Panc1 (cell line): ENCODE data around the gene ARHGEF12. TPM values are rescaled to one million over a fixed set of nuclear protein-coding genes. Genes with fewer than 3 reads are reported as not detected.
A peak's percentile ranks its signal among the peaks of the same experiment; 100 is the strongest.

ENCODE experiments used
- ATAC-seq: fragments of 200-7000 bp; cut with Tn5 transposase; 2 replicates; pipeline ENCODE4 v1.9.1; 2020; ENCODE audit warnings: mild to moderate bottlenecking, moderate library complexity
- BruUV-seq: library from RNA; stranded (reverse); fragments of 400-500 nt; replicated peaks from 2 replicates; lab custom pipeline; 2021; lab: Mats Ljungman, UMichigan
- CTCF ChIA-PET: fragments of 300-600 bp; sonication (Branson Sonifier 250); formaldehyde crosslinking; loops from one replicate; lab custom pipeline; 2022; ENCODE audit warnings: antibody characterized with exemption; lab: Charles Lee
- POLR2A ChIA-PET: fragments of 300-600 bp; sonication (Branson Sonifier 250); formaldehyde crosslinking; loops from one replicate; lab custom pipeline; 2022; ENCODE audit warnings: antibody characterized with exemption; lab: Charles Lee
- DNase-seq: peaks from one replicate; pipeline ENCODE4 v3.0.0-alpha.2; 2010; ENCODE audit warnings: low read depth, low spot score
- H3K27ac ChIP-seq: 2 replicates; pipeline ENCODE4 v1.5.1; 2011; ENCODE audit warnings: mild to moderate bottlenecking, low read length, inconsistent platforms
- H3K27me3 ChIP-seq: fragments of 200-500 bp; sonication (Bioruptor generic); 2 replicates; pipeline ENCODE4 v1.6.0; 2014; ENCODE audit warnings: low read length, inconsistent platforms; ENCODE audit not compliant: control insufficient read depth, insufficient read depth
- H3K36me3 ChIP-seq: fragments of 200-500 bp; sonication (Bioruptor generic); 2 replicates; pipeline ENCODE4 v1.5.1; 2014; ENCODE audit warnings: inconsistent platforms, mild to moderate bottlenecking, low read length, moderate library complexity; ENCODE audit not compliant: control insufficient read depth, insufficient read depth
- H3K4me1 ChIP-seq: 2 replicates; pipeline ENCODE4 v1.5.1; 2011; ENCODE audit warnings: inconsistent platforms, mild to moderate bottlenecking, low read length, moderate library complexity; ENCODE audit not compliant: control insufficient read depth, insufficient read depth
- H3K4me3 ChIP-seq, 2 experiments: 2 replicates each; pipeline ENCODE4 v1.5.1; 2011 to 2012; ENCODE audit warnings: low read depth in 2 of 2, low read length in 2 of 2, mild to moderate bottlenecking in 2 of 2, inconsistent platforms in 1 of 2, moderate library complexity in 1 of 2
- H3K9me3 ChIP-seq: fragments of 200-500 bp; sonication (Bioruptor generic); 2 replicates; pipeline ENCODE4 v1.5.1; 2014; ENCODE audit warnings: low read depth, mild to moderate bottlenecking, inconsistent platforms, low read length, moderate library complexity; ENCODE audit not compliant: control insufficient read depth, insufficient read depth
- CTCF ChIP-seq: fragments of 450-650 bp; IDR thresholded peaks from 2 replicates; pipeline ENCODE4 v1.5.1; 2017; ENCODE audit warnings: mild to moderate bottlenecking
- POLR2AphosphoS5 ChIP-seq: IDR thresholded peaks from 2 replicates; pipeline ENCODE4 v1.6.1; 2012; ENCODE audit warnings: mild to moderate bottlenecking, low read depth, low read length, moderate library complexity
- REST ChIP-seq, 2 experiments: IDR thresholded peaks; 2 replicates each; pipeline ENCODE4 v1.6.1; 2011 to 2012; ENCODE audit warnings: low read depth in 2 of 2, control low read depth in 1 of 2, low read length in 1 of 2, mild to moderate bottlenecking in 1 of 2, moderate library complexity in 1 of 2; ENCODE audit not compliant: insufficient read depth in 1 of 2
- SIN3A ChIP-seq: IDR thresholded peaks from 2 replicates; pipeline ENCODE4 v1.6.1; 2012; ENCODE audit warnings: low read depth, mild to moderate bottlenecking, low read length, moderate library complexity, borderline replicate concordance; ENCODE audit not compliant: insufficient read depth
- TCF7L2 ChIP-seq: IDR thresholded peaks from 2 replicates; pipeline ENCODE4 v1.6.1; 2011; ENCODE audit warnings: mild to moderate bottlenecking, low read depth, low read length, inconsistent platforms
- in situ Hi-C: cut with HindIII; loops from 2 replicates; pipeline ENCODE4 v1.10.0; 2016; ENCODE audit warnings: low sequenced_read_pairs, low pct_unique_long_range_greater_than_20kb
- intact Hi-C: fragments of 100-400 bp; cut with micrococcal nuclease; formaldehyde crosslinking; loops from one replicate; pipeline ENCODE4 v1.10.0; 2022; ENCODE audit not compliant: unreplicated experiment
- total RNA-seq: library from RNA; stranded (reverse); gene quantifications from one replicate; pipeline ENCODE4 v1.2.1, GENCODE V29; 2021; ENCODE audit not compliant: unreplicated experiment

The ARHGEF12 gene
- total RNA-seq, 1 experiment from 2014 or later, result 182 TPM

GRCh38 chr11:120344302-120345004 is 8.2 kb downstream of the ARHGEF12 start:
- CTCF ChIA-PET, result no interaction called here
- BruUV-seq, result no TSS peak
- POLR2A ChIA-PET, result interaction anchor here (0.6 kb wide), 1 partner anchor 100 kb away, joined by 5 read pairs; no protein-coding TSS in a partner anchor
- H3K4me3 ChIP-seq, result no peak overlapping the region
- TF ChIP-seq TCF7L2, result no peak
- H3K36me3 ChIP-seq, result no peaks in the 10 kb centered on the region
- ATAC-seq, result peak; percentile 72
- intact Hi-C loops (no loop called here), in situ Hi-C loops (no loop called here)
- DNase-seq, result no peak
- H3K9me3 ChIP-seq, result no peaks in the 10 kb centered on the region
- H3K27me3 ChIP-seq, result no peaks in the 10 kb centered on the region
- peak overlapping the region; percentile 55; the same call in 1 of the 2 replicates for H3K27ac ChIP-seq
- H3K4me1 ChIP-seq, result peaks cover 81% of the 10 kb centered on the region

DNA sequence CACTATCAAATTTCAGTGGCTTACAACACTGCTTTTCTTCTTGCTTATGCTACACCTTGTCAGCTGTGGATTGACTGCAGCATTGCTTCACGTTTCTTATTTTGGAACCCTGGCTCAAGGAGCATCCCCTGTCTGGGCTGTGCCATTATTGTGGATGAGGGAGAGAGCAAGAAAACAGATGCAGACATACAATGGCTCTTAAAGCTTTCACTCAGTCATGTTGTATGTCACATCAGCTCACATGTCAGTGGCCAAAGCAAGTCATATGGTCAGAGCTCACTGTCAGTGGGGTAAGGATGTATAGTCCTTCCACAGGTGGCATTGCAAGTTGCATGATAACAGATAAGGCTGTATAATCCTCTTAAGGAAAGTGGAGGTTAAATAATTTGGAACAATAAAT is 10.0 kb downstream of the ARHGEF12 start:
- BruUV-seq, result no TSS peak
- CTCF ChIA-PET, result interaction anchor here (0.7 kb wide), 1 partner anchor 86 kb away, joined by 3 read pairs; no protein-coding TSS in a partner anchor
- Histone ChIP-seq H3K9me3 (no peaks in the 10 kb centered on the region), H3K4me3 (no peak overlapping the region), H3K27me3 (no peaks in the 10 kb centered on the region), H3K4me1 (peaks cover 76% of the 10 kb centered on the region), H3K36me3 (no peaks in the 10 kb centered on the region), H3K27ac (no peak overlapping the region)
- TF ChIP-seq TCF7L2 (no peak), POLR2AphosphoS5 (no peak), SIN3A (no peak), REST (IDR thresholded peaks at IDR 0.05; ENCODE audit: insufficient read depth in 1 of 2, low read depth in 2 of 2, low read length in 1 of 2) (no peak)
- in situ Hi-C loops (no loop called here), intact Hi-C loops (no loop called here)
- ATAC-seq (0 out of 2 replicates have a peak, but pooled peaks have one; percentile 29), DNase-seq (no peak)
- POLR2A ChIA-PET, result no interaction called here

GRCh38 chr11:120350637-120351036 is 14.4 kb downstream of the ARHGEF12 start:
- intact Hi-C loops (no loop called here), in situ Hi-C loops (no loop called here)
- ChIA-PET POLR2A (no interaction called here), CTCF (no interaction called here)
- no peak for TF ChIP-seq POLR2AphosphoS5
- no peak for TF ChIP-seq REST (IDR thresholded peaks at IDR 0.05; ENCODE audit: insufficient read depth in 1 of 2, low read depth in 2 of 2, low read length in 1 of 2)
- no peak for TF ChIP-seq SIN3A
- TF ChIP-seq CTCF, result no peak
- no peak for TF ChIP-seq TCF7L2
- no peaks in the 10 kb centered on the region for H3K36me3 ChIP-seq
- DNase-seq, result no peak
- BruUV-seq, result no TSS peak
- ATAC-seq, result no peak
- peaks cover 56% of the 10 kb centered on the region for H3K4me1 ChIP-seq
- no peak overlapping the region for H3K4me3 ChIP-seq
- H3K9me3 ChIP-seq, result no peaks in the 10 kb centered on the region
- no peak overlapping the region for H3K27ac ChIP-seq
- H3K27me3 ChIP-seq, result no peaks in the 10 kb centered on the region
